Tibial nerve (tissue), 4 donors: ENCODE results near the gene OR51B2. TPM values are rescaled to one million over a fixed set of nuclear protein-coding genes. Genes with fewer than 3 reads are reported as not detected.
"Not testable (repeated sequence)": the region's sequence is repeated elsewhere in the genome, so short reads cannot be mapped to it uniquely, and the experiment has no call there.

Source experiments
- DNase-seq, 2 donors: peaks; one replicate each; pipeline ENCODE4 v3.0.0-alpha.2; 2019; ENCODE audit warnings: low spot score in 2 of 2
- H3K27ac ChIP-seq, 4 donors: fragments of 200-600 bp; sonication (generic) in 3 of 4; one replicate each; pipeline ENCODE4 v1.5.1; 2017 to 2019; ENCODE audit warnings: mild to moderate bottlenecking in 1 of 4
- H3K27me3 ChIP-seq, 2 donors: fragments of 200-600 bp; sonication (generic) in 1 of 2; one replicate each; pipeline versions ENCODE4 v1.5.1 to v1.6.0; 2017 to 2019
- H3K36me3 ChIP-seq, 3 donors: fragments of 200-600 bp; sonication (generic); one replicate each; pipeline ENCODE4 v1.5.1; 2018 to 2019
- H3K4me1 ChIP-seq, 4 donors: fragments of 200-600 bp; sonication (generic) in 3 of 4; one replicate each; pipeline ENCODE4 v1.5.1; 2017 to 2019
- H3K4me3 ChIP-seq, 4 donors: fragments of 200-600 bp; sonication (generic) in 3 of 4; one replicate each; pipeline ENCODE4 v1.5.1; 2017 to 2019; ENCODE audit warnings: mild to moderate bottlenecking in 1 of 4, moderate library complexity in 1 of 4
- H3K9me3 ChIP-seq, 4 donors: fragments of 200-600 bp; sonication (generic) in 3 of 4; one replicate each; pipeline ENCODE4 v1.5.1; 2017 to 2019
- EP300 ChIP-seq, 2 donors: sonication (generic); formaldehyde crosslinking; IDR thresholded peaks; one replicate each; pipeline ENCODE4 v1.6.1; 2017; ENCODE audit warnings: antibody characterized with exemption in 2 of 2, mild to moderate bottlenecking in 1 of 2
- POLR2A ChIP-seq, 2 donors: fragments of 450-650 bp; IDR thresholded peaks; one replicate each; pipeline ENCODE4 v1.6.1; 2017; ENCODE audit warnings: antibody characterized with exemption in 2 of 2, mild to moderate bottlenecking in 2 of 2, moderate library complexity in 2 of 2
- WGBS, 2 donors: methylation state at CpG; one replicate each; pipeline ENCODE4 v1.1.5; 2018; 5-methylcytosine and 5-hydroxymethylcytosine counted together
- total RNA-seq, 4 donors: library from RNA; depleted of rRNA; stranded (reverse); fragments of >200 nt; gene quantifications; one replicate each; pipeline ENCODE4 v1.1.0, GENCODE V29; 2016
- TF ChIP-seq, protein P1 (sequence below), 5 experiments: fragments of 200-600 bp in 3 of 5; fragments of 450-650 bp in 2 of 5; sonication (generic) in 3 of 5; IDR thresholded peaks; one replicate each; pipeline ENCODE4 v1.5.1; 2016 to 2019; ENCODE audit warnings: antibody characterized with exemption in 5 of 5, mild to moderate bottlenecking in 3 of 5, moderate library complexity in 2 of 5

Gene OR51B2
- total RNA-seq, 4 donors from 2014 or later: 0.63 TPM; not detected in 3

DNA sequence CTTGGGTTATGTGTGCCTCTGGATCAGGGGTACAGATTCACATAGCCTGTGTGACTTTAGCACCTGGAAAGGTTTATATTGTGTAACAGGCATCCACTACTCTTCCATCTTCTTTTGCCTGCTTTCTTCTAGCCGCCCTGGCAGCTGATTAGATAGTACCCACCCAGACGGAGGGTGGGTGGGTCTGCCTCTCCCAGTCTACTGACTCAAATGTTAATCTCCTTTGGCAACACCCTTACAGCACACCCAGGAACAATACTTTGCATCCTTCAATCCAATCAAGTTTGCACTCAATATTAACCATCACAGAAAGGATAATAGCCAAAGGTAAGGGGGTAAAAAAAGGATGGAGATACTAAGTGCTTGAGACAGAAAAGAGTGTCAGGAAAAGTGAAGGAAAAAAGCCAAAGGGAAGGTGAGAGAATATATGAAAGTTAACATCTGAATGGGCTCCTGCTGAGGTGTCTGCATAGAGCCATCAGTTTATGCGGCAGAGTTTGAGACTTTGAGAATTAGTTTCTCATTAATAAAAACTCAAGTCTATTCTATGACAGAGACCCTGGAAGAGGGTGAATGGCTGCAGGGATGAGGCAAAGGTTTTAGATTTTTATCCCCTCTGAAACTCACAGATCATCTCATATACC lies 24.6 kb upstream of the OR51B2 start:
- no peaks in the 10 kb centered on the region for H3K4me1 ChIP-seq
- H3K4me3 ChIP-seq: no peak overlapping the region
- no peaks in the 10 kb centered on the region for H3K36me3 ChIP-seq
- H3K27ac ChIP-seq: no peak overlapping the region
- no peaks in the 10 kb centered on the region for H3K9me3 ChIP-seq
- no peak for DNase-seq
- 26 to 36% methylated on average over 3 of the region's 3 CpGs for WGBS, 2 donors
- H3K27me3 ChIP-seq: no peaks in the 10 kb centered on the region
- TF ChIP-seq EP300 (IDR thresholded peaks at IDR 0.05) (no peak), POLR2A (IDR thresholded peaks at IDR 0.05) (no peak)
- TF ChIP-seq, protein P1, sequence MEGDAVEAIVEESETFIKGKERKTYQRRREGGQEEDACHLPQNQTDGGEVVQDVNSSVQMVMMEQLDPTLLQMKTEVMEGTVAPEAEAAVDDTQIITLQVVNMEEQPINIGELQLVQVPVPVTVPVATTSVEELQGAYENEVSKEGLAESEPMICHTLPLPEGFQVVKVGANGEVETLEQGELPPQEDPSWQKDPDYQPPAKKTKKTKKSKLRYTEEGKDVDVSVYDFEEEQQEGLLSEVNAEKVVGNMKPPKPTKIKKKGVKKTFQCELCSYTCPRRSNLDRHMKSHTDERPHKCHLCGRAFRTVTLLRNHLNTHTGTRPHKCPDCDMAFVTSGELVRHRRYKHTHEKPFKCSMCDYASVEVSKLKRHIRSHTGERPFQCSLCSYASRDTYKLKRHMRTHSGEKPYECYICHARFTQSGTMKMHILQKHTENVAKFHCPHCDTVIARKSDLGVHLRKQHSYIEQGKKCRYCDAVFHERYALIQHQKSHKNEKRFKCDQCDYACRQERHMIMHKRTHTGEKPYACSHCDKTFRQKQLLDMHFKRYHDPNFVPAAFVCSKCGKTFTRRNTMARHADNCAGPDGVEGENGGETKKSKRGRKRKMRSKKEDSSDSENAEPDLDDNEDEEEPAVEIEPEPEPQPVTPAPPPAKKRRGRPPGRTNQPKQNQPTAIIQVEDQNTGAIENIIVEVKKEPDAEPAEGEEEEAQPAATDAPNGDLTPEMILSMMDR (IDR thresholded peaks at IDR 0.05): no peak

DNA sequence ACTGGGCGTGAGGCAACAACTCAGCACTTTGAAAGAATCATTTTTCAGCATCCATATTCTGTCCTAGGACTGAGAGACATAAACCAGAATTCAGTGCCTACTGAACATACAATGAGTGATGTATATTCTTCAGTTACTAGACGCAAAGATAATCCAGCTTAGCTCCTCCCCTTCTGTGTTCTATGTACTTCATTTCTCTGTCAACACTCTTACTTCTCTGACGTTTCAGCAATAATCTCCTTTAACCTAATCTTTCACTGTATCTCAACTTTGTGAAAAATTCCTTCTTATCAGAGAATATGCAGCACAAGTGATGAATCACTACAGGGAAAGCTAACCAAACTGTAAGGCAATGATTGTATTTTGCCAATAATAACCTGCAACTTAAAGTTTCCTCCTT lies 21.7 kb upstream of the OR51B2 start:
- H3K9me3 ChIP-seq: no peaks in the 10 kb centered on the region
- H3K27ac ChIP-seq: no peak overlapping the region
- TF ChIP-seq, protein P1 (IDR thresholded peaks at IDR 0.05): no peak
- TF ChIP-seq POLR2A (IDR thresholded peaks at IDR 0.05) (no peak), EP300 (IDR thresholded peaks at IDR 0.05) (no peak)
- H3K4me3 ChIP-seq: no peak overlapping the region
- no peaks in the 10 kb centered on the region for H3K36me3 ChIP-seq
- no peaks in the 10 kb centered on the region for H3K4me1 ChIP-seq
- no peak for DNase-seq
- WGBS, 2 donors: 67 to 70% methylated on average over 3 of the region's 3 CpGs
- no peaks in the 10 kb centered on the region for H3K27me3 ChIP-seq

DNA sequence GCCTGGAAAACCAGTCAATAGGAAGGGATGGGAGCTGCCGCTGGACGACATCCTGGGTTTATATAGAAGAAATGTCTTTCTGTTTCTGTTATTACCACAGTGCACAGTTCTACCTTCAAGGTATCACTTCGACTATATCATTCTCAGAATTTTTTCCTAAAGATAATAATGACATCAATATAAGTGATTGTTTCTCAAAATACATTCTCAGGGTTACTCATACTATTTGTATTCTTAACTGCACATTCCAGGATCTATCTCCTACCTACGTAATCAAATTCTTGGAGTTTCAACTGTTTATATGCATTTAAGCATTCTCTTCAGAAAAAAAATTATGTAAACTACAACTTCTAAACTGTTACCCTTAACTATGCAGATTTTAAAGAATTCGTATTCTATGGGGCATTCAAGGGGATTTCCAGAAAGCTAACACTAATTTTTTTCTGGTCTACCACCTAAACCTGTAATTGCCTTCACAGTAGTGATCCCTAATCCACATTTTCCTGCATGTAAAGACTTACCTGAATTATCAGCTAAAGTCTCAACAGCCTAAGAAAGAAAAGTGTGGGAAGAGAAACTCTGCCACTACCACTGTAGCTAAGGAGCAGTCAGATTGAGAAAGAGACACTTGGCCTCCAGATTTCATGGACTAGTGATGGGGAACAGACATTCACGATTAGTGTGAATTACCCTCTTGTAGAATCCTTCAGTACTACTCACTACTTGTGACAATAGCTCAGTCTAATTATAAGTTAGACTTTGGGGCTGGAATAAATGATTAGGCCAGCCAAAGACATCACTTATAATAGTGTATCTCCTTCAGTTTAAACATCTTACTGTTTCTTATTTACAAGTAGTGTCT lies 19.6 kb upstream of the OR51B2 start, which contains the start of gene OR51B5:
Gene OR51B5 (minus strand): TSS at position 51 of the 862 bp plus-strand sequence. CDS start 0 bp downstream, at position 51.
- Histone ChIP-seq H3K36me3 (no peaks in the 10 kb centered on the region), H3K4me1 (no peaks in the 10 kb centered on the region), H3K27ac (no peak within 1 kb of the TSS), H3K9me3 (no peaks in the 10 kb centered on the region), H3K27me3 (no peaks in the 10 kb centered on the region), H3K4me3 (no peak within 1 kb of the TSS)
- WGBS, 2 donors: 79 to 83% methylated on average over 6 of the region's 6 CpGs
- DNase-seq: no peak
- TF ChIP-seq EP300 (IDR thresholded peaks at IDR 0.05): no peak
- no peak for TF ChIP-seq POLR2A (IDR thresholded peaks at IDR 0.05)
- TF ChIP-seq, protein P1 (IDR thresholded peaks at IDR 0.05): no peak

DNA sequence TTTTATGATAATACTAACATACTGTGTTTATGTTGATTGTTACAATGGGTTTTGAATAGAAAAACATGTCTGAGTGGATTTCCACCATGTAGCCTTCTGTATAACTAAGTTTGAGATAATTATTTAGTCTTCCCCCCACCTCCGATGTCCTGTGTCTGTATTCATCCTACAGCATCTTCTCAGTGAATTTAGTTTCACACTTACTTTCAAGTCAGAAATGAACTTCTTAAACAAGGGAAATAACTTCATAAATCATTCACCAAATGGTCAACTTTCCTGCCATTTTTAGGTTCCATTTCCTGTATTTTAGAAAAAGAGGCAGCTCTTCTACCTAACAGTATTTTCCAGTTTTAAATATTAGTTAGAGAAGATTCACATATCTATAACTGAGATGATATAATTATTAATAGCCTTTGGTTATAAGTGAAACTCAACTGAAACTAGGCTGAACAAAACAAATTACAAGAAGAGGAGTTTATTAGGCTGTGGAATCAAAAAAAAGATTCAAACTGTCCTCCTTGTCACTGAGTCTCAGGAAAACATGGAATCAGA lies 15.8 kb upstream of the OR51B2 start:
- H3K36me3 ChIP-seq: no peaks in the 10 kb centered on the region
- DNase-seq: no peak
- TF ChIP-seq POLR2A (IDR thresholded peaks at IDR 0.05): no peak
- TF ChIP-seq EP300 (IDR thresholded peaks at IDR 0.05): no peak
- TF ChIP-seq, protein P1 (IDR thresholded peaks at IDR 0.05): no peak
- 91 to 97% methylated on average over 1 of the region's 1 CpG for WGBS, 2 donors
- H3K4me3 ChIP-seq: no peak overlapping the region
- H3K4me1 ChIP-seq: no peaks in the 10 kb centered on the region
- H3K27me3 ChIP-seq: no peaks in the 10 kb centered on the region
- no peaks in the 10 kb centered on the region for H3K9me3 ChIP-seq
- no peak overlapping the region for H3K27ac ChIP-seq

DNA sequence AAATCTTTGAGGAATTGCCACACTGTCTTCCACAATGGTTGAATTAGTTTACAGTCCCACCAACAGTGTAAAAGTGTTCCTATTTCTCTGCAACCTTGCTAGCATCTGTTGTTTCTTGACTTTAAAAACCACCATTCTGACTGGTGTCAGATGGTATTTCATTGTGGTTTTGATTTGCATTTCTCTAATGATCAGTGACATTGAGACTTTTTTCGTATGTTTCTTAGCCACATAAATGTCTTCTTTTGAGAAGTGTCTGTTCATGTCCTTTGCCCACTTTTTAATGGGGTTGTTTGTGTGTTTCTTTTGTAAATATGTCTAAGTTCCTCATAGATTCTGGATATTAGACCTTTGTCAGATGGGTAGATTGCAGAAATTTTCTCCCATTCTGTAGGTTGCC lies 13.2 kb upstream of the OR51B2 start:
- H3K4me3 ChIP-seq, H3K27ac ChIP-seq, H3K9me3 ChIP-seq, H3K27me3 ChIP-seq, H3K4me1 ChIP-seq, H3K36me3 ChIP-seq, DNase-seq: not testable (repeated sequence)
- WGBS, 2 donors: 70 to 83% methylated on average over 1 of the region's 1 CpG
